ENCODE data around the gene MAX.

MAX gene

GRCh38 chr14:65142914-65143625 is 40.8 kb upstream of the MAX start:
- H3K36me3 ChIP-seq = no peaks in the 10 kb centered on the region
- no peak overlapping the region for H3K27ac ChIP-seq
- TF ChIP-seq CTCF (IDR thresholded peaks at IDR 0.05; ENCODE audit: low read depth, low read length) = no peak
- no peak for DNase-seq
- H3K27me3 ChIP-seq (ENCODE audit: insufficient read depth, low read depth, severe bottlenecking) = no peaks in the 10 kb centered on the region
- no peaks in the 10 kb centered on the region for H3K9me3 ChIP-seq (ENCODE audit: severe bottlenecking)
- H3K4me3 ChIP-seq (ENCODE audit: low read depth, low read length) = no peak overlapping the region

DNA sequence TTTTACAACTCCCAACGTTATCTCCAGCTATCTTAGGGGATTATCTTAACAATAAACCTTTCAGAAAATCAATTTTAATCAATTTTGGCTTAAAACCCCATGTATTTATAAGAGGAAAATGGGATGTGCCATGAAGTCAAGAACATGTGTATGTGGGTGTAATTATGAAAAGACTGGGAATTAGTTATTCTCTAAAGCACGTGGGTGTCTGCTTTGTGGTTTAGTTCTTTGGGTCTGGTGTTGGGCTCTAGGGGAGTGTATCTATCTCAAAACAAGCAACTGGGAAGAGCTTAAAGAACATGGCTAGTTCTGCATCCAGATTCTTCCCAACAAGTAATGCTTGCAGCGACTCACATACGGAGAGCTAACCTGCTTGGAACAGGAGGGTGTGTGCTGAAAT is 40.1 kb upstream of the MAX start:
- DNase-seq = no peak
- Histone ChIP-seq H3K36me3 (no peaks in the 10 kb centered on the region), H3K4me3 (ENCODE audit: low read depth, low read length) (no peak overlapping the region), H3K9me3 (ENCODE audit: severe bottlenecking) (no peaks in the 10 kb centered on the region), H3K27ac (no peak overlapping the region), H3K27me3 (ENCODE audit: insufficient read depth, low read depth, severe bottlenecking) (no peaks in the 10 kb centered on the region)
- no peak for TF ChIP-seq CTCF (IDR thresholded peaks at IDR 0.05; ENCODE audit: low read depth, low read length)

DNA sequence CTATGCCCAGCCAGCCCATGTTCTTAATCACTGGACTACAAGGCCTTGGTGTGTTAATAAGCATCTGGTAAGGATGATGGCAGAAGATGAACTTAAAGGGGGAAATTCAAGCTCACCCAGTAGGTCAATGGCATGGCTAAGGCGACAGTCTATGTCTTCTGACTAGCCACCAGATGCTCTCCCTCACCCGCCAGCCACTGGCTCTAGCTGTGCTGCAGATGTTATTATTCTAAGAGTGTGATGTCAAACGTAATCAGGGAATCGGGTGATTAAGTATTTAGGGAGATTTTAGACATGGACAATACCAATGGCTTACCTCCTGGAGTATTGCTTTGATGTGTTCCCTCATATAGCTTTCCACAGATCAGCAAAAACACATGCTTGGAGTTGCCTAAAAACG is 39.2 kb upstream of the MAX start:
- Histone ChIP-seq H3K36me3 (no peaks in the 10 kb centered on the region), H3K27ac (no peak overlapping the region), H3K27me3 (ENCODE audit: insufficient read depth, low read depth, severe bottlenecking) (no peaks in the 10 kb centered on the region), H3K4me3 (ENCODE audit: low read depth, low read length) (no peak overlapping the region), H3K9me3 (ENCODE audit: severe bottlenecking) (no peaks in the 10 kb centered on the region)
- TF ChIP-seq CTCF (IDR thresholded peaks at IDR 0.05; ENCODE audit: low read depth, low read length) = no peak
- DNase-seq = peak; percentile 26

GRCh38 chr14:65137648-65138307 is 35.5 kb upstream of the MAX start:
- Histone ChIP-seq H3K27me3 (ENCODE audit: insufficient read depth, low read depth, severe bottlenecking) (no peaks in the 10 kb centered on the region), H3K27ac (no peak overlapping the region), H3K36me3 (no peaks in the 10 kb centered on the region), H3K9me3 (ENCODE audit: severe bottlenecking) (no peaks in the 10 kb centered on the region), H3K4me3 (ENCODE audit: low read depth, low read length) (no peak overlapping the region)
- TF ChIP-seq CTCF (IDR thresholded peaks at IDR 0.05; ENCODE audit: low read depth, low read length) = no peak
- DNase-seq = no peak

- H3K36me3 ChIP-seq = no peaks in the 10 kb centered on the region
- TF ChIP-seq CTCF (IDR thresholded peaks at IDR 0.05; ENCODE audit: low read depth, low read length) = no peak
- DNase-seq = no peak
- H3K9me3 ChIP-seq (ENCODE audit: severe bottlenecking) = no peaks in the 10 kb centered on the region
- H3K4me3 ChIP-seq (ENCODE audit: low read depth, low read length) = no peak overlapping the region
- H3K27ac ChIP-seq = no peak overlapping the region
- H3K27me3 ChIP-seq (ENCODE audit: insufficient read depth, low read depth, severe bottlenecking) = no peaks in the 10 kb centered on the region
These were observed 32.6 kb upstream of the MAX start for GRCh38 chr14:65134651-65135579.
